Keratinocyte (primary cell): ENCODE data around the gene OR2AJ1. TPM values are rescaled to one million over a fixed set of nuclear protein-coding genes. Genes with fewer than 3 reads are reported as not detected.

Experiments used
- DNase-seq: peaks from one replicate; pipeline ENCODE4 v3.0.0-alpha.2; 2011; ENCODE audit warnings: low read depth, missing footprints, low spot score
- FAIRE-seq: peaks from 2 replicates; lab custom pipeline; 2011; peaks lifted over from hg19 to GRCh38; lab: Jason Lieb, UNC
- H2AFZ ChIP-seq: 2 replicates; pipeline ENCODE4 v1.6.0; 2012; ENCODE audit warnings: low read length, control low read depth, inconsistent platforms; ENCODE audit not compliant: control insufficient read depth
- H3K27ac ChIP-seq: 2 replicates; pipeline ENCODE4 v1.5.1; 2011; ENCODE audit warnings: low read length; ENCODE audit not compliant: control insufficient read depth, insufficient read depth
- H3K27me3 ChIP-seq: 3 replicates; pipeline ENCODE4 v1.6.0; 2011; ENCODE audit warnings: low read length; ENCODE audit not compliant: control insufficient read depth, insufficient read depth; ENCODE audit errors: extremely low read depth
- H3K36me3 ChIP-seq, 2 experiments: 2 replicates in 1 of 2; 3 replicates in 1 of 2; pipeline ENCODE4 v1.5.1; 2011; ENCODE audit warnings: low read length in 2 of 2, mild to moderate bottlenecking in 1 of 2; ENCODE audit not compliant: control insufficient read depth in 2 of 2, insufficient read depth in 2 of 2; ENCODE audit errors: extremely low read depth in 1 of 2
- H3K4me1 ChIP-seq: 3 replicates; pipeline ENCODE4 v1.5.1; 2011; ENCODE audit warnings: low read length; ENCODE audit not compliant: control insufficient read depth, insufficient read depth; ENCODE audit errors: extremely low read depth
- H3K4me2 ChIP-seq: 3 replicates; pipeline ENCODE4 v1.6.0; 2011; ENCODE audit warnings: low read depth, low read length; ENCODE audit not compliant: control insufficient read depth, insufficient read depth; ENCODE audit errors: extremely low read depth
- H3K4me3 ChIP-seq, 3 experiments: fragments of 200-600 bp in 1 of 3; sonication (generic) in 1 of 3; 2 replicates in 2 of 3; 3 replicates in 1 of 3; pipeline ENCODE4 v1.5.1; 2011 to 2016; ENCODE audit warnings: low read length in 3 of 3, mild to moderate bottlenecking in 3 of 3, control low read depth in 2 of 3, inconsistent platforms in 1 of 3, low read depth in 1 of 3, mixed read lengths in 1 of 3, mixed run types in 1 of 3, moderate library complexity in 1 of 3; ENCODE audit not compliant: control insufficient read depth in 2 of 3, insufficient read depth in 2 of 3; ENCODE audit errors: extremely low read depth in 1 of 3
- H3K79me2 ChIP-seq: 2 replicates; pipeline ENCODE4 v1.6.0; 2012; ENCODE audit warnings: low read length; ENCODE audit not compliant: control insufficient read depth, insufficient read depth
- H3K9ac ChIP-seq: 3 replicates; pipeline ENCODE4 v1.6.0; 2011; ENCODE audit warnings: low read length; ENCODE audit not compliant: control insufficient read depth, insufficient read depth; ENCODE audit errors: extremely low read depth
- H3K9me1 ChIP-seq: 3 replicates; pipeline ENCODE4 v1.6.0; 2011; ENCODE audit warnings: low read length; ENCODE audit not compliant: control insufficient read depth, insufficient read depth; ENCODE audit errors: extremely low read depth
- H3K9me3 ChIP-seq: 2 replicates; pipeline ENCODE4 v1.5.1; 2012; ENCODE audit warnings: low read depth, low read length; ENCODE audit not compliant: control insufficient read depth
- H4K20me1 ChIP-seq: 3 replicates; pipeline ENCODE4 v1.6.0; 2011; ENCODE audit warnings: low read length; ENCODE audit not compliant: control insufficient read depth, insufficient read depth; ENCODE audit errors: extremely low read depth
- CTCF ChIP-seq, 3 experiments: IDR thresholded peaks in 1 of 3; conservative IDR thresholded peaks in 1 of 3; optimal IDR thresholded peaks in 1 of 3; 2 replicates in 2 of 3; 3 replicates in 1 of 3; pipeline versions ENCODE3 to v1.5.1; 2011; ENCODE audit warnings: low read length in 3 of 3, mild to moderate bottlenecking in 3 of 3, moderate library complexity in 2 of 3, control low read depth in 1 of 3, inconsistent platforms in 1 of 3; ENCODE audit not compliant: insufficient read depth in 2 of 3; ENCODE audit errors: extremely low read depth in 1 of 3
- EZH2 ChIP-seq: IDR thresholded peaks from one replicate; pipeline ENCODE4 v1.6.1; 2012; ENCODE audit warnings: inconsistent platforms, mild to moderate bottlenecking, low read length, moderate library complexity
- dilution Hi-C: fragments of 300-500 bp; cut with MboI; formaldehyde crosslinking; loops from one replicate; pipeline ENCODE4 v1.7.0; 2020; ENCODE audit warnings: low sequenced_read_pairs; ENCODE audit not compliant: extremely low pct_ligation_motif_present
- polyA plus RNA-seq, 5 experiments: library from polyadenylated mRNA; depleted of rRNA in 3 of 5; stranded (reverse) in 3 of 5; stranded (forward) in 1 of 5; unstranded in 1 of 5; fragments of >200 nt; gene quantifications; 1 replicate in 1 of 5; 2 replicates in 3 of 5; 3 replicates in 1 of 5; pipeline versions ENCODE4 v1.2.1 to v1.2.3, GENCODE V29; 2011 to 2012; ENCODE audit warnings: missing spikeins in 2 of 5, low read depth in 1 of 5, low replicate concordance in 1 of 5

The OR2AJ1 gene
- polyA plus RNA-seq, 1 donor (not counting 4 experiments of a cell fraction or from before 2014, with no cell fraction given), result not detected

- FAIRE-seq, result no peak
Observed at GRCh38 chr1:247919952-247920351, 4.7 kb upstream of the OR2AJ1 start, which contains the start of gene OR2T8. OR2T8 (plus strand) TSS chr1:247920252; CDS start chr1:247921018, 766 bp downstream.

GRCh38 chr1:247923941-247924340 lies 748 bp upstream of the OR2AJ1 start:
- no peak overlapping the region for H3K9ac ChIP-seq
- dilution Hi-C loops, result no loop called here
- no peak for FAIRE-seq
- H3K9me1 ChIP-seq, result no peaks in the 10 kb centered on the region
- no peak for DNase-seq
- TF ChIP-seq CTCF (optimal IDR thresholded peaks at IDR 0.05 in 1 of 3, IDR thresholded peaks at IDR 0.05 in 1 of 3, conservative IDR thresholded peaks at IDR 0.05 in 1 of 3; ENCODE audit: extremely low read depth in 1 of 3, insufficient read depth in 2 of 3, low read length in 3 of 3), result no peak
- no peak for TF ChIP-seq EZH2
- H3K4me3 ChIP-seq, result no peak overlapping the region
- H3K4me2 ChIP-seq, result no peak overlapping the region
- H2AFZ ChIP-seq, result no peak overlapping the region
- no peaks in the 10 kb centered on the region for H4K20me1 ChIP-seq
- no peaks in the 10 kb centered on the region for H3K27me3 ChIP-seq
- no peak overlapping the region for H3K27ac ChIP-seq
- no peaks in the 10 kb centered on the region for H3K9me3 ChIP-seq
- no peaks in the 10 kb centered on the region for H3K36me3 ChIP-seq
- H3K4me1 ChIP-seq, result no peaks in the 10 kb centered on the region
- H3K79me2 ChIP-seq, result no peaks in the 10 kb centered on the region

More at GRCh38 chr1:247919952-247920351, 4.7 kb upstream of the OR2AJ1 start, which contains the start of gene OR2T8:
- Histone ChIP-seq H3K9ac (no peak within 1 kb of the TSS), H3K9me1 (no peaks in the 10 kb centered on the region), H2AFZ (no peak within 1 kb of the TSS), H3K9me3 (no peaks in the 10 kb centered on the region), H3K27ac (no peak within 1 kb of the TSS), H3K79me2 (no peaks in the 10 kb centered on the region), H3K4me1 (no peaks in the 10 kb centered on the region), H3K4me3 (no peak within 1 kb of the TSS), H4K20me1 (no peaks in the 10 kb centered on the region), H3K36me3 (no peaks in the 10 kb centered on the region), H3K27me3 (no peaks in the 10 kb centered on the region), H3K4me2 (no peak within 1 kb of the TSS)
- dilution Hi-C loops, result no loop called here
- DNase-seq, result no peak
- no peak for TF ChIP-seq EZH2
- TF ChIP-seq CTCF (optimal IDR thresholded peaks at IDR 0.05 in 1 of 3, IDR thresholded peaks at IDR 0.05 in 1 of 3, conservative IDR thresholded peaks at IDR 0.05 in 1 of 3; ENCODE audit: extremely low read depth in 1 of 3, insufficient read depth in 2 of 3, low read length in 3 of 3), result no peak
